Muscle of leg (tissue), 11 donors: ENCODE results near the gene KRTAP1-4. TPM values are rescaled to one million over a fixed set of nuclear protein-coding genes. Genes with fewer than 3 reads are reported as not detected.
"Not testable (repeated sequence)": the region's sequence is repeated elsewhere in the genome, so short reads cannot be mapped to it uniquely, and the experiment has no call there.

ENCODE experiments used
- DNase-seq: peaks from one replicate; pipeline ENCODE4 v3.0.0; 2013
- H3K27ac ChIP-seq: one replicate; pipeline ENCODE4 v1.5.1; 2013; ENCODE audit warnings: mild to moderate bottlenecking, low read length, control low read depth
- H3K27me3 ChIP-seq: one replicate; pipeline ENCODE4 v1.6.1; 2013; ENCODE audit warnings: low read length; ENCODE audit not compliant: control insufficient read depth, insufficient read depth
- H3K36me3 ChIP-seq: one replicate; pipeline ENCODE4 v1.6.1; 2013; ENCODE audit warnings: low read length; ENCODE audit not compliant: control insufficient read depth, insufficient read depth
- H3K4me1 ChIP-seq: one replicate; pipeline ENCODE4 v1.6.1; 2013; ENCODE audit warnings: low read length; ENCODE audit not compliant: control insufficient read depth, insufficient read depth
- H3K4me3 ChIP-seq: one replicate; pipeline ENCODE4 v1.5.1; 2013; ENCODE audit warnings: low read length, control low read depth
- H3K9me3 ChIP-seq: replicated peaks from 2 replicates; pipeline ENCODE4 v1.6.1; 2013; ENCODE audit warnings: low read depth, low read length; ENCODE audit not compliant: control insufficient read depth
- WGBS: methylation state at CpG from one replicate; pipeline ENCODE4 v1.1.5; 2013; ENCODE audit warnings: missing lambda C conversion rate; ENCODE audit not compliant: insufficient coverage; 5-methylcytosine and 5-hydroxymethylcytosine counted together
- polyA plus RNA-seq, 8 donors: library from polyadenylated mRNA; unstranded; fragments of 120-200 nt; gene quantifications; one replicate each; pipeline versions ENCODE4 v1.2.1 to v1.2.3, GENCODE V29; 2013; ENCODE audit warnings: inconsistent platforms in 1 of 8, low replicate concordance in 1 of 8; ENCODE audit not compliant: insufficient read length in 8 of 8, insufficient read depth in 1 of 8
- total RNA-seq: library from RNA; stranded (reverse); fragments of 120-200 nt; gene quantifications from one replicate; pipeline ENCODE4 v1.2.4, GENCODE V29; 2013

Gene KRTAP1-4
- total and polyA plus RNA-seq, 9 donors, result not detected

DNA sequence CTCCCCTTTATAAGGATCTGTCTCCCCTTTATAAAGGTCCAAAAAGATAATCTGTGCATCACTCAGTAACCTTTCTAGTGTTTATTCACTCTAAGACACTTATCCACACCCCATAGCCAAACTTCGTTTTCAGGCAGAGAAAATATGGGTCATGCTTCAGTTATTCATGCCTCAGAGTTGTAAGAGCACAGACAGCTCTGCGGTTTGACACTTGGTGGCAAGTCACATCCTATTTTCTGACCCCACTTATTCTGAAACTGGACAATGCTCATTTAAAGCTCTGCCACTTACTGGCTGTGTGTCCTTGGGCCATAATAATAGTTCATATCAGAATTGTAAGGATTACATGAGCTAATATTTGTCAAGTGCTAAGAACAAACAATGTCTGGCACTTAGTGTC lies 19.1 kb upstream of the KRTAP1-4 start:
- H3K4me1 ChIP-seq, result no peaks in the 10 kb centered on the region
- H3K9me3 ChIP-seq, result no peaks in the 10 kb centered on the region
- H3K27me3 ChIP-seq, result peaks cover 6% of the 10 kb centered on the region
- no peak overlapping the region for H3K4me3 ChIP-seq
- H3K27ac ChIP-seq, result no peak overlapping the region
- H3K36me3 ChIP-seq, result no peaks in the 10 kb centered on the region
- DNase-seq, result no peak
- 70% methylated on average over 2 of the region's 2 CpGs for WGBS

DNA sequence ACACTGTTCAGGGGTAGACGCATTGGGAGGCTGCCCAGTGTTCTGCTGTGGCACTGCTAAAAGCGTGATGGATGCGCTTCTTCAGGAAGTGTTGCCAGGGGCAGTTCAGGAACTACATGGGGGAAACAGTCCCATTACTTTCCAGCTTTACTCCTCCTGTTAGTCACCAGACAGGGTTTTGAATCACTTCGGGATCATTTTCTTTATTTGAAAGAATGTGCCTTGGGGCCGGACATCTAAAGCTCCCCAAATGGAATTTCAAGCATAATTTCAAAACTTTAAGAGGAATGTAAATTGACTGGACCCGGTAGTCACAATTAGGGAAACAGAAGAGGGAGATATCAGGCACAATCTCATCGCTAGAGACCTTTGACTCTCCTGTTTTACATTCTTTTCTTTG lies 18.4 kb upstream of the KRTAP1-4 start:
- H3K27ac ChIP-seq, result no peak overlapping the region
- H3K27me3 ChIP-seq, result peaks cover 6% of the 10 kb centered on the region
- H3K36me3 ChIP-seq, result no peaks in the 10 kb centered on the region
- H3K4me1 ChIP-seq, result no peaks in the 10 kb centered on the region
- H3K9me3 ChIP-seq, result no peaks in the 10 kb centered on the region
- no CpG with 5 or more reads among the region's 7 CpGs for WGBS
- DNase-seq, result no peak
- no peak overlapping the region for H3K4me3 ChIP-seq

DNA sequence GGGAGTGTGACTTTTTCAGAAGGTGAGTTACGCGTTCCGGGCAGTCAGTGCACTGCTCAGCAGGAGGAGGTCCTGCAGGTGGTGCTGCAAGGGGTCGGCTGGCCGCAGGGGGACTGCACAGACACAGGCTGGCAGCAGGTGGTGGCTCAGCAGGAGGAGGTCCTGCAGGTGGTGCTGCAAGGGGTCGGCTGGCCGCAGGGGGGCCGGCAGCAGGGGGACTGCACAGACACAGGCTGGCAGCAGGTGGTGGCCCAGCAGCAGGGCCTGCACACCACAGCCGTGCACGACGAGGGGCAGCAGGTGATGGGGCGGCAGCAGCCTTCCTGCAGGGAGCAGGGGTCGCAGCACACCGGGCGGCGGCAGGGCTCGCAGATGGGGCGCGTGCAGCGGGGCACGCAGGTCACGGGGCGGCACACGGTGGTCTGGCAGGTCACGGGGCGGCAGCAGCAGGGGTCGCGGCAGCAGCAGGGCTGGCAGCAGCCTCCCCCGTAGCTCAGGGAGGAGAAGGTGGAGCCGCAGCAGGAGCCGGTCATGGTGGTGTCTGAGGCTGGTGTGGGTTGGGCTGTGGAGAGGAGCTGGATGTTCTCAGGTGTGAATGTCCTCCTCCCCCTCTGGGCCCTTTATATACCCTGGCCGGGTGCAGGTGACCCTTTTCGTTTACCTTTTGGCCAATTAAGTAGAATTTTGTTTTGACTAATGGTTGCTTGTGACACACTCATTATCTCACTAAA lies 16.9 kb upstream of the KRTAP1-4 start, which contains the start of gene KRTAP2-1:
KRTAP2-1 (minus strand) TSS at position 582 of the 731 bp plus-strand sequence; CDS start at position 533, 49 bp downstream.
- not testable (repeated sequence) for H3K9me3 ChIP-seq, H3K4me1 ChIP-seq, H3K27ac ChIP-seq, DNase-seq, H3K36me3 ChIP-seq, H3K4me3 ChIP-seq, H3K27me3 ChIP-seq
- WGBS, result 63% methylated on average over 5 of the region's 33 CpGs

DNA sequence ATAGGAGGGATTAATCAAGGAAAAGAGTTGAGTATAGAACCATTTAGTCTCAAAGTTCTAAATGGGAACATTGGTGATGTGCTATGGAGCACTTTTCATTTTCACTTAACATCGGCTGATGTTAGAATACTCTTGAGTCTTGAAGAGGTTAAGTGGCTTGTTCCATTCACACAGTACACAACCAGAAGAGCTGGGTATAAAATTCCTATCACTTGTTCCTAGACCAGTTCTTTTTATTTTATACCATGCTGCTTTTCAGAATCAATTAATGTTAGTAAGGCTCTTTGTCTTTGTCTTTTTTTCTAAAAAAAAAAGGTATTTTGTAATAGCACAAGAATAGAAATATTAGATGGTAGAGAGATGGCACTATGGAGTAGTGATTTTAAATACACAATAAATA lies 13.0 kb upstream of the KRTAP1-4 start:
- no peak overlapping the region for H3K4me3 ChIP-seq
- peaks cover under 1% of the 10 kb centered on the region for H3K27me3 ChIP-seq
- H3K4me1 ChIP-seq, result no peaks in the 10 kb centered on the region
- no peaks in the 10 kb centered on the region for H3K36me3 ChIP-seq
- no peak overlapping the region for H3K27ac ChIP-seq
- no CpG with 5 or more reads among the region's 1 CpG for WGBS
- no peak for DNase-seq
- H3K9me3 ChIP-seq, result no peaks in the 10 kb centered on the region

DNA sequence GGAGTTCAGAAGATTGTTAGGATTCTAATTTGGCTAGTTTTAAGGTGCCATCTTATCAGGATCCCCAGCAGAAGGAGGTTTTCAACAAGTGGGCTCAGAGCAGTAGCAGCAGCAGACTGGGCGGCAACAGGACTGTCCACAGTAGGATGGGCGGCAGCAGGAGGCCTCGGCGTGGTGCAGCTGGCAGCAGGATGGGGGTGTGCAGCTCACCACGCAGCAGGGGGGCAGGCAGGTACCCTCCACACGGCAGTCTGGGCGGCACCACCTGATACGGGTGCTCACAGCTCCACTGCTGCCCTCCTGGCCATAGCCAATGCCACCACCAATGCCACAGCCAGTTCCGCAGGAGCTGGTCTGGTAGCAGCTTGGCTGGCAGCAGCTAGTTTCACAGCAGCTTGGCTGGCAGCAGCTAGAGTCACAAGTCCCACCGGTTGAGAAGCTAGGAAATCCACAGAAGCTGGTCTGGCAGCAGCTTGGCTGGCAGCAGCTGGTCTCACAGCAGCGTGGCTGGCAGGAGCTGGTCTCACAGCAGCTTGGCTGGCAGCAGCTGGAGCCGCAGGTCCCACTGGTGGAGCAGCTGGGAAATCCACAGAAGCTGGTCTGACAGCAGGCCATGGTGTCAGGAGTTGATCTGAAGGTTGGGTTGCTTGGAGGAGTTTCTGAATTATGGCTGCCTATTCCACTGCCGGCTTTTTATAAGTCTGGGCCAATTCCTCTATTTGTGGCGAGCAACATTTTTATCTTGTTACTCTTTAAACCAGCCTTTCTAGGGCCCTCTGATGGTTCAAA lies 11.0 kb upstream of the KRTAP1-4 start, which contains the start of gene KRTAP1-1:
KRTAP1-1 (minus strand) TSS at position 668 of the 789 bp plus-strand sequence; CDS start at position 615, 53 bp downstream.
- H3K4me3 ChIP-seq, H3K27me3 ChIP-seq, H3K27ac ChIP-seq, H3K9me3 ChIP-seq, H3K36me3 ChIP-seq, H3K4me1 ChIP-seq: not testable (repeated sequence)
- peak; percentile 60 for DNase-seq
- 70% methylated on average over 6 of the region's 14 CpGs for WGBS

- Histone ChIP-seq H3K36me3 (no peaks in the 10 kb centered on the region), H3K9me3 (no peaks in the 10 kb centered on the region), H3K27ac (no peak overlapping the region), H3K4me1 (no peaks in the 10 kb centered on the region), H3K27me3 (no peaks in the 10 kb centered on the region), H3K4me3 (no peak overlapping the region)
- WGBS, result no CpG with 5 or more reads among the region's 2 CpGs
- no peak for DNase-seq
These were observed 7.9 kb upstream of the KRTAP1-4 start for GRCh38 chr17:41037853-41038350.

DNA sequence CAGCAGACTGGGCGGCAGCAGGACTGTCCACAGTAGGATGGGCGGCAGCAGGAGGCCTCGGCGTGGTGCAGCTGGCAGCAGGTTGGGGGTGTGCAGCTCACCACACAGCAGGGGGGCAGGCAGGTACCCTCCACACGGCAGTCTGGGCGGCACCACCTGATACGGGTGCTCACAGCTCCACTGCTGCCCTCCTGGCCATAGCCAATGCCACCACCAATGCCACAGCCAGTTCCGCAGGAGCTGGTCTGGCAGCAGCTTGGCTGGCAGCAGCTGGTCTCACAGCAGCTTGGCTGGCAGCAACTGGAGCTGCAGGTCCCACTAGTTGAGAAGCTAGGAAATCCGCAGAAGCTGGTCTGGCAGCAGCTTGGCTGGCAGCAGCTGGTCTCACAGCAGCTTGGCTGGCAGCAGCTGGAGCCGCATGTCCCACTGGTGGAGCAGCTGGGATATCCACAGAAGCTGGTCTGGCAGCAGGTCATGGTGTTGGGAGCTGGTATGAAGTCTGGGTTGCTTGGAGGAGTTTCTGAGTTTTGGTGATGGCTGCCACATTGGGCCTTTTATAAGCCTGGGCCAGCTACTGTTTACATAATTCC lies 4.4 kb upstream of the KRTAP1-4 start, which contains the start of gene KRTAP1-3:
KRTAP1-3 (minus strand) TSS at position 529 of the 590 bp plus-strand sequence; CDS start at position 476, 53 bp downstream.
- H3K27ac ChIP-seq, result not testable (repeated sequence)
- whole genome bisulfite sequencing, result 83% methylated on average over 6 of the region's 10 CpGs
- peak; percentile 41 for DNase-seq

DNA sequence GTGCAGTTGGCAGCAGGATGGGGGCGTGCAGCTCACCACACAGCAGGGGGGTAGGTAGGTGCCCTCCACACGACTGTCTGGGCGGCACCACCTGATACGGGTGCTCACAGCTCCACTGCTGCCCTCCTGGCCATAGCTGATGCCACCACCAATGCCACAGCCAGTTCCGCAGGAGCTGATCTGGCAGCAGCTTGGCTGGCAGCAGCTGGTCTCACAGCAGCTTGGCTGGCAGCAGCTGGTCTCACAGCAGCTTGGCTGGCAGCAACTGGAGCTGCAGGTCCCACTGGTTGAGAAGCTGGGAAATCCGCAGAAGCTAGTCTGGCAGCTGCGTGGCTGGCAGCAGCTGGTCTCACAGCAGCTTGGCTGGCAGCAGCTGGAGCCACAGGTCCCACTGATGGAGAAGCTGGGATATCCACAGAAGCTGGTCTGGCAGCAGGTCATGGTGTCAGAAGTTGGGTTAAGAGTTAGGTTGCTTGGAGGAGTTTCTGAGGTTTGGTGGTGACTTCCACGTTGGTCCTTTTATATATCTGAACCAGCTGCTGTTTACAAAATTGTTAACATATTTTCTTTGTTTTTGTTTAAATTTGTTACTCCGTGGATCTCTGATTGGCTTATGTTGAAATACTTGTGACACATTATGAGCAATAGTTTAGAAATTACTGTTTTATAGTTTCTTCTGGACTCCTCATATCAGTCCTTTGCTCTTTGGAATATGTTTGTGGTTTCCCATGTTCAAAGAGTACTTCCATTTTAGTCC lies 3.1 kb downstream of the KRTAP1-4 start, which contains the start of gene KRTAP1-5:
KRTAP1-5 (minus strand) TSS at position 494 of the 757 bp plus-strand sequence; CDS start at position 441, 53 bp downstream.
- Histone ChIP-seq H3K9me3 (no peaks in the 10 kb centered on the region), H3K4me3 (no peak within 1 kb of the TSS), H3K4me1 (no peaks in the 10 kb centered on the region), H3K27ac (no peak within 1 kb of the TSS), H3K36me3 (no peaks in the 10 kb centered on the region), H3K27me3 (no peaks in the 10 kb centered on the region)
- peak; percentile 44 for DNase-seq
- WGBS, result 81% methylated on average over 7 of the region's 9 CpGs

More for the DNA sequence above, 4.4 kb upstream of the KRTAP1-4 start, which contains the start of gene KRTAP1-3:
- H3K9me3 ChIP-seq, H3K36me3 ChIP-seq, H3K4me1 ChIP-seq, H3K4me3 ChIP-seq, H3K27me3 ChIP-seq: not testable (repeated sequence)

DNA sequence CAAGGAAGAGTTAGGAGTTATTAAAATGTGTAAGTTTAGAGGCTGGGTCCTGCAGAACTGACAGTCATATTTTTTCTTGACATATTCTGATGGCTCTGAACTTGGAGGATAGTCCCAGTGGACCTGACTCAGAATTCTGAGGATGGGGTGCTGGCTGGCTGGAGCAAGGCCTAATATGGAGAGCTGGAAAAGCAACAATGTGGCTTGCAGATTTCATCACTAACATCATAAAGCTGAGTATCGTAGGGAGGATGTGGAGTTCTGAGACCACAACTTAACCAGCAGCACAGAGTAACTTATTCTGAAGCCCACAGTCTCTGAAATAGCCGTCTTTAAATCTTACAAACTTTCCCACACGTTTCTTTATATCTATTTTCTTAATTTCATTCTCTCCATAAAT lies 5.3 kb downstream of the KRTAP1-4 start:
- no peak for DNase-seq
- H3K27ac ChIP-seq, result no peak overlapping the region
- no peaks in the 10 kb centered on the region for H3K27me3 ChIP-seq
- H3K4me3 ChIP-seq, result no peak overlapping the region
- no peaks in the 10 kb centered on the region for H3K36me3 ChIP-seq
- H3K9me3 ChIP-seq, result peaks cover 3% of the 10 kb centered on the region
- no CpG with 5 or more reads among the region's 3 CpGs for WGBS
- H3K4me1 ChIP-seq, result no peaks in the 10 kb centered on the region
